Ovary (tissue), 9 donors: ENCODE results near the gene NLE1. TPM values are rescaled to one million over a fixed set of nuclear protein-coding genes. Genes with fewer than 3 reads are reported as not detected.

Experiments
- DNase-seq, 5 donors: peaks; one replicate each; pipeline ENCODE4 v3.0.0-alpha.2; 2019 to 2020
- H3K27ac ChIP-seq, 2 donors: fragments of 200-600 bp; one replicate each; pipeline versions ENCODE4 v1.5.1 to v1.8.0; 2019 to 2022
- H3K27me3 ChIP-seq: fragments of 200-600 bp; one replicate; pipeline ENCODE4 v1.8.0; 2022
- H3K36me3 ChIP-seq: fragments of 200-600 bp; sonication (generic); one replicate; pipeline ENCODE4 v1.5.1; 2019
- H3K4me1 ChIP-seq: one replicate; pipeline ENCODE4 v1.8.1; 2013; ENCODE audit warnings: mild to moderate bottlenecking, moderate library complexity; ENCODE audit not compliant: insufficient read depth
- H3K4me3 ChIP-seq: fragments of 200-600 bp; sonication (generic); one replicate; pipeline ENCODE4 v1.5.1; 2017
- H3K9me3 ChIP-seq, 2 donors: fragments of 200-600 bp in 1 of 2; sonication (generic) in 1 of 2; one replicate each; pipeline versions ENCODE4 v1.5.1 to v1.8.1; 2013 to 2019; ENCODE audit warnings: mild to moderate bottlenecking in 1 of 2, moderate library complexity in 1 of 2
- EP300 ChIP-seq: sonication (generic); formaldehyde crosslinking; IDR thresholded peaks from one replicate; pipeline ENCODE4 v1.6.1; 2017; ENCODE audit warnings: antibody characterized with exemption
- POLR2A ChIP-seq: fragments of 450-650 bp; IDR thresholded peaks from one replicate; pipeline ENCODE4 v1.6.1; 2017; ENCODE audit warnings: antibody characterized with exemption, mild to moderate bottlenecking, moderate library complexity
- WGBS, 3 donors: extraction: QIAGEN DNeasy Blood & Tissue Kit in 1 of 3; methylation state at CpG; one replicate each; pipeline versions ENCODE4 v1.1.5 to v1.1.7; 2013 to 2017; 5-methylcytosine and 5-hydroxymethylcytosine counted together
- intact Hi-C, 4 donors: fragments of 100-400 bp; cut with DNase I; formaldehyde crosslinking; loops; one replicate each; pipeline versions ENCODE4 v1.11.0 to v1.15.1; 2022 to 2023
- polyA plus RNA-seq, 2 donors: library from polyadenylated mRNA; stranded (reverse); fragments of 200-250 nt in 1 of 2; fragments of 350-450 nt in 1 of 2; fragmentation: Illumina TruSeq in 1 of 2; extraction: RNeasy Lipid Tissue Mini Kit (QIAGEN cat#74804) in 1 of 2; gene quantifications; one replicate each; pipeline ENCODE4 v1.2.3, GENCODE V29; 2013 to 2014
- small RNA-seq: library from RNA; depleted of rRNA; stranded (forward); fragments of <200 nt; gene quantifications from one replicate; pipeline ENCODE3, GENCODE V24; 2016
- total RNA-seq, 7 donors: library from RNA; depleted of rRNA in 2 of 7; stranded (reverse); fragments of >200 nt in 2 of 7; fragmentation: NEBNext Ultra II Directional in 3 of 7; extraction: Animal tissue kit (Norgen Biotek cat#: 25700) in 3 of 7; gene quantifications; one replicate each; pipeline versions ENCODE4 v1.1.0 to v1.2.4, GENCODE V29; 2016 to 2023
- TF ChIP-seq, protein P1 (sequence below), 3 donors: fragments of 450-650 bp in 2 of 3; fragments of 200-600 bp in 1 of 3; IDR thresholded peaks; one replicate each; pipeline versions ENCODE4 v1.5.1 to v1.8.0; 2016 to 2022; ENCODE audit warnings: antibody characterized with exemption in 3 of 3, mild to moderate bottlenecking in 1 of 3
- donor health status: DM: no; HTN: no; CAD: no; lungs with moderate emphysema.
- donor health status: DM: no; HTN: no; CAD: no.
- donor health status: Bipolar disorder and iron deficiency.
- donor health status: DM: yes; HTN: yes; CAD: no.
- donor health status: DM: no; HTN: no; CAD: no.
- donor health status: DM: yes; HTN: yes; CAD: no.

The NLE1 gene
- total and polyA plus RNA-seq, 9 donors = 10.6 to 26.5 (median 18.2) TPM

DNA sequence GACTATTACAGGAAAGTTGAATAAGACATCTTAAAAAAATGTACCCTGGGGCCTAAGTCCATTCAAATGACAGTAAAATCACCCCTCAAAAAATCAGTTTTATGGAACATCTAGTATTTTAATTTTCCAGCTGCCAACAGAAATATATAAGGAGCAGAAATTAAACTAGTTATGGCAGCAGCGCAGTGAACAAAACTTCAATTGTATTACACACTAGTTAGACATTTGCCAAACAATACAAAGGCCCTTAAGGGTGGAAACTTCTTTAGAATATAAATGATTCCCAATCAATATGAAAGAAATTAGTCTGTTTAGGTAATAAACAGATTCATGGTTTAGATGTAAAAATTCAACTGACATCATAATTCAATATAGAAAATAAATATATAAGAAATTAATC is 60.5 kb downstream of the NLE1 start:
- 96 to 99% (median 98%) methylated on average over 1 of the region's 1 CpG for WGBS, 3 donors
- Histone ChIP-seq H3K9me3 (no peaks in the 10 kb centered on the region), H3K4me3 (no peak overlapping the region), H3K27me3 (no peaks in the 10 kb centered on the region), H3K4me1 (no peaks in the 10 kb centered on the region), H3K36me3 (no peaks in the 10 kb centered on the region), H3K27ac (no peak overlapping the region)
- DNase-seq = no peak
- TF ChIP-seq POLR2A = no peak
- TF ChIP-seq, protein P1, sequence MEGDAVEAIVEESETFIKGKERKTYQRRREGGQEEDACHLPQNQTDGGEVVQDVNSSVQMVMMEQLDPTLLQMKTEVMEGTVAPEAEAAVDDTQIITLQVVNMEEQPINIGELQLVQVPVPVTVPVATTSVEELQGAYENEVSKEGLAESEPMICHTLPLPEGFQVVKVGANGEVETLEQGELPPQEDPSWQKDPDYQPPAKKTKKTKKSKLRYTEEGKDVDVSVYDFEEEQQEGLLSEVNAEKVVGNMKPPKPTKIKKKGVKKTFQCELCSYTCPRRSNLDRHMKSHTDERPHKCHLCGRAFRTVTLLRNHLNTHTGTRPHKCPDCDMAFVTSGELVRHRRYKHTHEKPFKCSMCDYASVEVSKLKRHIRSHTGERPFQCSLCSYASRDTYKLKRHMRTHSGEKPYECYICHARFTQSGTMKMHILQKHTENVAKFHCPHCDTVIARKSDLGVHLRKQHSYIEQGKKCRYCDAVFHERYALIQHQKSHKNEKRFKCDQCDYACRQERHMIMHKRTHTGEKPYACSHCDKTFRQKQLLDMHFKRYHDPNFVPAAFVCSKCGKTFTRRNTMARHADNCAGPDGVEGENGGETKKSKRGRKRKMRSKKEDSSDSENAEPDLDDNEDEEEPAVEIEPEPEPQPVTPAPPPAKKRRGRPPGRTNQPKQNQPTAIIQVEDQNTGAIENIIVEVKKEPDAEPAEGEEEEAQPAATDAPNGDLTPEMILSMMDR (IDR thresholded peaks at IDR 0.05) = no peak
- no peak for TF ChIP-seq EP300
- intact Hi-C loops = loop anchor here in 3 of 4 donors (10.0 kb wide), 3 partner anchors 87 to 117 kb away; partner anchors contain the start of genes CCT6B (in 2 of the 3), ZNF830 (in 2 of the 3) and LIG3 (in 1 of the 3)

DNA sequence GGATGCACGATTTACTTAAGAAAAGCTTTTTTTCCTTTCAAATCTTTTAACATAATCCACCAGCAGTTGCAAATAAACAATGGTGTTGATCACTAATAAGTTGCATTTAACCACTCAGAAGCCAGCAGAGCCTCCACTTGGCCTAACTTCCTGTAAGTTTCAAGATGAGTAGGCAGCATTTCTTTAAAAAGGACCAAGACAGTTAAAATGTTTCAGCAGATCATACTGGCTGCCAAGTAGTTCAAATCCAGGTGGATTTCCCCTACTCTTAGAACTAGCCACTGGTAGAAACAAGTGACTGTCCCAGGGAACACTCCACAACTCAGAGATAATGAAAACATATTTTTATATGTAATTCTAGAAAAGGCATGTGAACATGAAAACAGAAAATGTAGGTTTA is 61.6 kb downstream of the NLE1 start:
- no peak for DNase-seq
- intact Hi-C loops = loop anchor here in 3 of 4 donors (10.0 kb wide), 3 partner anchors 86 to 116 kb away; partner anchors contain the start of genes CCT6B (in 2 of the 3), ZNF830 (in 2 of the 3) and LIG3 (in 1 of the 3)
- Histone ChIP-seq H3K9me3 (no peaks in the 10 kb centered on the region), H3K36me3 (no peaks in the 10 kb centered on the region), H3K4me1 (no peaks in the 10 kb centered on the region), H3K27me3 (no peaks in the 10 kb centered on the region), H3K27ac (no peak overlapping the region), H3K4me3 (no peak overlapping the region)
- TF ChIP-seq POLR2A (no peak), EP300 (no peak)
- TF ChIP-seq, protein P1 (IDR thresholded peaks at IDR 0.05) = no peak
- WGBS, 3 donors = 37 to 56% (median 50%) methylated on average over 1 of the region's 1 CpG

DNA sequence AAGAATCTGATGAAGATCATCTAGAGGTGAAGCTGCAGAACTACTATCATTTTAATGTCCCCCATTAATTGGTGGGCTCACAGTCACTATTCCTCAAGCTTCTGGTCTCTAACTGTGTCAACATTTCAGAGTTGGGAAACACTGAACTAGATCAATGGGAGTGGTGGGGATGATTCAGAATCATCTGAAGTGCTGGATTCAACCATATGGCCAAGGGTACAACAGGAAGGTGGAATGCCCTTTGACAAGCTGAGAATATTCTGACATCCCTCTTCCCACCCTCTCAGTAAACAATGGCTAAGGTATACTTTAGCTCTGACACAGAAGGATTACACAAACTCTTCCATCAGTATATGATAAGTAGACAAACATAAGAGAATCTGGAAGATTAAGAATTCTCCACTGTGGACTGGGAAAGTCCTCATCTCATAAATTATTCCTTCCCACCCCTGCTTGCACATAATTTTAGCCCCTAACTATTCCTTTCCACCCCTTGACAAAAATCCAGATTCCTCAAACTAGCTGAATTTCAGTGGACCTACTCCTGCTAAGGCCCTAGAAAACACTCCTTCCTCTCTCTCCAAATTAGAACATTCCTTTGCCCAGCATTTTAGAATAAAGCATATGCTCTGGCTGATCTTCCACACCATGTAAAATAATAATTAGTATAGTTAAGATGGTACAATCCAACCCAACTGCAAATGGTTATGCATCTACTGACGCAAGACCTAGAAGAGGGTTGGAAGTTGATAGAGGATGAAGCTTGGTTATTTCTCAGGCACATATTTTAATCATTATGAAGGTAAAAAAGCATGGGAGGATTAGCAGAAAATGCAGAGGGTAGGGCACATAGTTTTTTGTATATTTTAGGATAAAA is 62.3 kb downstream of the NLE1 start:
- no peak overlapping the region for H3K27ac ChIP-seq
- H3K9me3 ChIP-seq = no peaks in the 10 kb centered on the region
- no peaks in the 10 kb centered on the region for H3K36me3 ChIP-seq
- H3K4me1 ChIP-seq = no peaks in the 10 kb centered on the region
- WGBS, 3 donors = 97 to 99% (median 98%) methylated on average over 1 of the region's 1 CpG
- DNase-seq = no peak
- intact Hi-C loops = loop anchor here in 3 of 4 donors (10.0 kb wide), 3 partner anchors 85 to 115 kb away; partner anchors contain the start of genes CCT6B (in 2 of the 3), ZNF830 (in 2 of the 3) and LIG3 (in 1 of the 3)
- H3K4me3 ChIP-seq = no peak overlapping the region
- no peak for TF ChIP-seq EP300
- TF ChIP-seq, protein P1 (IDR thresholded peaks at IDR 0.05) = no peak
- no peak for TF ChIP-seq POLR2A
- H3K27me3 ChIP-seq = no peaks in the 10 kb centered on the region

Small RNAs within 50 kb of the gene (small RNA-seq; reads per million reads assigned to genes)
- not detected for gene RNU6-840P

Other genes with a start within 250 kb of the NLE1 start
- 1 to 10 TPM; 2.6 to 5.8 (median 3.9) TPM for gene CCT6B, start 180.8 kb downstream of the NLE1 start, total RNA-seq
- gene CCT6B, start 180.8 kb downstream of the NLE1 start, polyA plus RNA-seq = 1 to 10 TPM; 1.7 TPM
- 10 to 100 TPM; 13.2 to 23.1 (median 19.0) TPM for gene ZNF830, start 180.8 kb downstream of the NLE1 start, total RNA-seq
- gene ZNF830, start 180.8 kb downstream of the NLE1 start, polyA plus RNA-seq = 10 to 100 TPM; 15.6 to 29.0 TPM
- 10 to 100 TPM; 21.0 to 63.2 (median 52.0) TPM for gene LIG3, start 161.8 kb downstream of the NLE1 start, total RNA-seq
- gene LIG3, start 161.8 kb downstream of the NLE1 start, polyA plus RNA-seq = 10 to 100 TPM; 10.9 to 33.1 TPM
- 10 to 100 TPM; 10.4 to 23.9 (median 18.8) TPM for gene RFFL, start 78.6 kb downstream of the NLE1 start, total RNA-seq
- gene RFFL, start 78.6 kb downstream of the NLE1 start, polyA plus RNA-seq = 1 to 10 TPM; 6.3 to 9.8 TPM
- 10 to 100 TPM in 5 of 7 donors, 1 to 10 TPM in 2; 7.3 to 16.7 (median 11.5) TPM for gene RAD51D, start 22.4 kb downstream of the NLE1 start, total RNA-seq
- 1 to 10 TPM; 7.5 to 9.3 TPM for gene RAD51D, start 22.4 kb downstream of the NLE1 start, polyA plus RNA-seq
- not detected for gene FNDC8, start 20.7 kb downstream of the NLE1 start, total RNA-seq
- not detected for gene FNDC8, start 20.7 kb downstream of the NLE1 start, polyA plus RNA-seq
- gene UNC45B, start 5.5 kb upstream of the NLE1 start, total RNA-seq = under 1 TPM in 3 of 7 donors, not detected in 4; 0.05 to 0.10 (median 0.05) TPM
- gene UNC45B, start 5.5 kb upstream of the NLE1 start, polyA plus RNA-seq = under 1 TPM; 0.05 to 0.10 TPM
- not detected for gene SLC35G3, start 52.1 kb upstream of the NLE1 start, total RNA-seq
- not detected for gene SLC35G3, start 52.1 kb upstream of the NLE1 start, polyA plus RNA-seq
- gene SLFN5, start 100.8 kb upstream of the NLE1 start, total RNA-seq = 10 to 100 TPM in 6 of 7 donors, 1 to 10 TPM in 1; 8.7 to 22.7 (median 17.9) TPM
- gene SLFN5, start 100.8 kb upstream of the NLE1 start, polyA plus RNA-seq = 10 to 100 TPM in 1 of 2 donors, 1 to 10 TPM in 1; 4.5 to 19.7 TPM
- gene SLFN11, start 231.3 kb upstream of the NLE1 start, total RNA-seq = 10 to 100 TPM; 27.7 to 75.0 (median 42.7) TPM
- 10 to 100 TPM in 1 of 2 donors, 1 to 10 TPM in 1; 9.6 to 36.0 TPM for gene SLFN11, start 231.3 kb upstream of the NLE1 start, polyA plus RNA-seq